ENCODE measurements around the gene GLI1. TPM values are rescaled to one million over a fixed set of nuclear protein-coding genes. Genes with fewer than 3 reads are reported as not detected.

Gene GLI1
- polyA plus RNA-seq, 10 donors, result 6.4 to 18.4 (median 10.7) TPM

DNA sequence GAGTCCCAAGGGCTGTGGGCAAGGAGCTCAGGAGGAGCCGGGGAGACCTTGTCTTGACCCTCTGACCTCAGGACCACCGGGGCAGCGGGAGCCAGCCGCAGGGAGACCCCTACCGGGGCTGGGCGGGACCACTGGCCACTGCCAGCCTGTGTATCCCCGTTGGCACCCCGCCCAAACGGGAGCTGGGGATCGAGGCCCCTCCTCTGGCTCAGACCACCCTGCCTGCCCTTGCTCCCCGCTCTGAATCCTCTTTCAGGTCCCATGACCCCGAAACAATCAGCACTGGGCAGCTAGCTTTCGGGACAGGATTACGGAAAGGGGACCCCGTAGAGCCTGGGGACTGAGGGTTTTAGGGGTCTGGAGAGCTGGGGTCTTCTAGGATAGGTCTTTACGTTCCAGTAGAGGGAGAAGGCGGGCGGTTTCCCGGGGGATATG is 1.3 kb downstream of the GLI1 start:
- peak in 1 of 3 donors; percentile 62 for DNase-seq

DNA sequence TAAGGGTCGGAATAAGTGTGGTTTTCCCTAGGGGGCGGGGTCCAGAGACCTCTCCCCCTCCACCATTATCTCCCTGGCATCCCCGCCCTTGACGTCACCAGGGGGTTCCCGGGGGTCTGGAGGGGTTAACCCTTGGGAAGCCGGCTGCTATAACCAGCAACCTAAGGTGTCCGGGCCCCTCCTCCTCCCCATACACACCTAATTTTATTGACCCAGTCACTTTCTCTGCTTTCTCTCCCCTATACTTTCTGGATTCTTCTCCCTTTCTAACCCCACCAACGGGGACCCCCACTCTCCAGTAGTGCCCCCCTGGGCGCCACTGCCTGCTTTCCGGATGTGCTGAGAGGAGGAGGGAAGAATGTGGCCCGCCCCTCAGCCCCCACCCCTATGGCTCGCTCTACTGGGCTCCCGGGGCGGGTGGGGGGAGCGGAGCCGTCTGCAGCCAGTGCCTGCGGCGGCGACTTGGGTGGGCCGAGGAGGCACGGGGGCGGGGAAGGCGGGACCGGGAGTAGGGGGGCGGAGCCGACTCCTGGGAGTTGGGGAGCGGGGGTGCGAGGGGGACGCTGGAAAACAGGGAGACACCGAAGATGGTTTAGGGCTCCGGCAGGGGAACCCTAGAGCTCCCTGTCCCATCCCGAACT is 1.8 kb downstream of the GLI1 start:
- DNase-seq, result peak; percentile 71 to 86 (median 75)

DNA sequence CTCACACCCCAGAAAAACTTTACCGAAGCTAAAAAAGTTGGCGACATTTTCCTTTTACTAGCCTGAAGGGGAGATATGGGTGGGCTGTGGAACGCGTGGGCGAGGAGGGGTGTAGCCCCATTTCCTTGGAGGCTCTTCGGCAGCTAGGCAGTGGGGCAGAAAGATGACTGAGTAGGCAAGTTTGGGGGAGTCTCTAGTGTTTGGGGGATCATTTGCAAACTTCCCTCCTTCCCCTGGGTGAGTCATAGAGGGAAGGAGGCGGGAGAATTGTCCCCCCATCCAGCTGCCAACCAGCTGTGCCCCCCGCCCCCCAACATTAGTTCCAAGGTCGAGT is 2.3 kb downstream of the GLI1 start:
- peak in 2 of 3 donors; percentile 40 to 55 for DNase-seq

DNA sequence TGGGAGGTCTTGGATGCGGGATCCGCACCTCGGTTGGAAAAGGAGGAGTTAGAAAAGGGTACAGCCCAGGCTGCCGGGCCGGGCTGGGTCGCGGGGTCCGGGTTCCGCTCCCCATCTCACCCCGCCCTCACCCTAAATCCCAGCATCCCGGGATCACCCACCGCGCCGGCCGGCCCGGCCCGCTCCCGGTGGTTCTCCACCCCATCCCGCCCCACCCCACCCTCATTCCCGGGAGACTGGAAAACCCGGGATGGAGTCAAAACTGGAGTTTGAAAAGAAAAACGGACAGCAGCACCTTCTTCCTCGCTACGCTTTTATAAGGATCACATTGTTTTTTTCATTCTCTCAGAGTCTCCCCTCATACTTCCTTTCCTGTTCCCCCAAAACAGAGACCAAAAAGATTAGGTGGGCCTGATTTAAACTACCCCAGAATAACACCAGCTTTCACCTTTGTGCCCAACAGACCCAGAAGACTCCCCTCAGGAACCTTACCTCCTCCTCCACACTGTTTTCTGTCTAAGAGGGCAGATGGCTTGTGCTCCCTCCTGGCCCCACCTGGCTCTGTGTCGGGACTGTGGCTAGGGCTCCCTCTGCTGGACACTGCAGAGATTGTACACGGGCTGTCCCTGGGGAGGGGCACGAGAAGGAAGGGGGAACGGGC is 2.8 kb downstream of the GLI1 start:
- DNase-seq, result peak; percentile 89 to 92 (median 90)

DNA sequence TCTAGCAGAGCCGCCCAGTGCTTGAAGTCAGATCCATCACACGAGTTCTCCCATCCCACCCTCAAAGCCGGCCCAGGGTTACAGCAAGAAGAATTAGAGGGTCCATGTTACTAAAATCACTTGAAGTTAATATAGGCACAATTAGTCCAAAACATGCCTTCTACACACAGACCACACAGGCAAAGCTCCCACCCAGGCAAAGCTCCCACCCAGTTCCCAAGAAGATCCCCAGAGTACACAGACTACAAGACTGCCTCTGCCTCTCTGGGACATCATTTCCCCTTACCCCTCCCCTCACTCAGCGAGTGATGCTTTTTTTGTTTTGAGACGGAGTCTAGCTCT is 3.3 kb downstream of the GLI1 start:
- no peak for DNase-seq

DNA sequence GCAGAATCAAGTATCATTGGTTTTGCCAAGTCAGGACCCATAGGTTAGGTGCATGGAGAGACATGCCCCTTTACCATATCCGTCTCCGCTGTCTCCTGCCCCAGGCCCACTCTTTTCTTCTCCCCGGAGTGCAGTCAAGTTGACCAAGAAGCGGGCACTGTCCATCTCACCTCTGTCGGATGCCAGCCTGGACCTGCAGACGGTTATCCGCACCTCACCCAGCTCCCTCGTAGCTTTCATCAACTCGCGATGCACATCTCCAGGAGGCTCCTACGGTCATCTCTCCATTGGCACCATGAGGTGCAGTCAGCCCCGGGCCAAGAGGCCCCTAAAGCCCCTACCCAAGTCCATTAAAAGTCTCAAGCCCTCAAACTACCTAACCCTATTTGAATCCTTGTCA is 5.0 kb downstream of the GLI1 start:
- DNase-seq, result no peak

DNA sequence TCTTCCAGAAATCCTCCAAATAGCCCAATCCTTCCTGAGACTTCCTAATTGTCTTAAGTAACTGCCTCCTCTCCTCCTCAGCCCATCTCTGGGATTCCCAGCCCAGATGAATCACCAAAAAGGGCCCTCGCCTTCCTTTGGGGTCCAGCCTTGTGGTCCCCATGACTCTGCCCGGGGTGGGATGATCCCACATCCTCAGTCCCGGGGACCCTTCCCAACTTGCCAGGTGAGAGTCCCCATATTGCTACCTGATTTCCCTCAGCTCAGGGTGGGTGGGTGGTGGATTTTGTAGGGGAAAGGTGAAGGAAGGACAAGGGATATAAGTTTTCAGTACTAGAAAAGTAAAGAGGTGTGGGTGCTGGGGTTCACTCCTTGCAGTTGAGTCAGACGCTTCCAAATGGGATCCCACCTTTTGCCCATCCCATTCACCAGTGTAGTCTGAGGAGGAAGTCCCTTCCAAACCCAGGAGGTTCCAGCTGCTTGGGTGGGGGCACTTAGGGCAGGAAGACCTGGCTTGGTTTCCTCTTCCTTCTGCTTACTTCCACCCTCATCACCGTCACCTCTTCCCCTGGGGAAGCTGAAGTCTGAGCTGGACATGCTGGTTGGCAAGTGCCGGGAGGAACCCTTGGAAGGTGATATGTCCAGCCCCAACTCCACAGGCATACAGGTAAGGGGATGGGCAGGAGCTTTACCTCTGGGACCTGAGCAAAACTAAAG is 5.6 kb downstream of the GLI1 start:
- no peak for DNase-seq

DNA sequence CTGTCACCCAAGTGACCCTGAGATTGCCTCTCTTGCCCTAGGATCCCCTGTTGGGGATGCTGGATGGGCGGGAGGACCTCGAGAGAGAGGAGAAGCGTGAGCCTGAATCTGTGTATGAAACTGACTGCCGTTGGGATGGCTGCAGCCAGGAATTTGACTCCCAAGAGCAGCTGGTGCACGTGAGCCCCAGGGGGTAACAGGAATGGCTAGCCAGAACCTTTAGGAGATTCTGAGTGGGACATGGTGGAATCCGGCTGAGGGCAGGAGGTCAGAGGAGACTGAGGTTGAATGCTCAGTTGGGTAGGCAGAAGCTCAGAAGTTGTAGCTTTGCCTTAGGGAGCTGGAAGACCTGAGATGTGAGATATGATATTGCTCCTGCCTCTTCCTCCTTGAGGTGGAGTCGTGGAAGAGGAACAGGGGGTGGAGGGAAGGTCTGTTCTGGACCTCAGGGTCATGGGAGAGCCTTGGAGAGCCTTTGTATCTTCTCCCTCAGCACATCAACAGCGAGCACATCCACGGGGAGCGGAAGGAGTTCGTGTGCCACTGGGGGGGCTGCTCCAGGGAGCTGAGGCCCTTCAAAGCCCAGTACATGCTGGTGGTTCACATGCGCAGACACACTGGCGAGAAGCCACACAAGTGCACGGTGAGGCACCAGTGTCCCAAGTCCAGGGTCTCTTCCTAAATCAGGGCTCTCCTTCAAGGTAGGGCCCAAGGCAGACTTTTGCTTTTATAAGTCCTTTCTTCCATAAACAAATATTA is 6.3 kb downstream of the GLI1 start:
- DNase-seq, result no peak

DNA sequence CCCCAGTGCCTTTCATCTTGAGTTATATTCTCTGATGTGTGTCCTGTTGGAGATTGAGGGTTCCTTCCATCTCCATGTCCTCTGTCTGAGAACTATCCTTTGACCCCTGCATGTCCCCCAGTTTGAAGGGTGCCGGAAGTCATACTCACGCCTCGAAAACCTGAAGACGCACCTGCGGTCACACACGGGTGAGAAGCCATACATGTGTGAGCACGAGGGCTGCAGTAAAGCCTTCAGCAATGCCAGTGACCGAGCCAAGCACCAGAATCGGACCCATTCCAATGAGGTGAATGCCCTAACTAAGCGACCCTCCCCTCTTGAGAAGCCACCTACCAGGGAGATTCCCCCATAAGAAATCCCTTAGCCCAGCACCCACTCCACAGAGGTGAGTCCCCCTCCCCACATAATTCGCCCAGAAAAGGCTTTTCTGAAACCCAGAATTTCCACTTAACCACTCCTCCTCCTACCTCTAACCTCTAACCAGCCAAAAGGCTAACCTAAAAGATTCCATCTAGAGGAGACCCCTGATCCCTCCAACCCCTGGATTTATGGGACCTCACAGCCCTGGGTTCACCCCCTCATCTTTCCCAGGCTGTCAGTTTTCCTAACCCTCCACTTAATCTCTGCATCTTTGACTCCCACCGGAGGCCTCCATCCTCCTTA is 7.8 kb downstream of the GLI1 start:
- no peak for DNase-seq

DNA sequence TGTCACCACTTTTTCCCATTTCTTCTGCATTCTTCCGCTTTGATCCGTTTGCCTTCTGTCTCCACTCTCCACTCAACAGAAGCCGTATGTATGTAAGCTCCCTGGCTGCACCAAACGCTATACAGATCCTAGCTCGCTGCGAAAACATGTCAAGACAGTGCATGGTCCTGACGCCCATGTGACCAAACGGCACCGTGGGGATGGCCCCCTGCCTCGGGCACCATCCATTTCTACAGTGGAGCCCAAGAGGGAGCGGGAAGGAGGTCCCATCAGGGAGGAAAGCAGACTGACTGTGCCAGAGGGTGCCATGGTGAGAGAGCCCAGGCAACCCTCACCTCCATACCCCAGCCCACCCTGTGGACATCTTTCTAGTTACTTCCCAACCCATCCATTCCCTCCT is 8.3 kb downstream of the GLI1 start:
- DNase-seq, result no peak

DNA sequence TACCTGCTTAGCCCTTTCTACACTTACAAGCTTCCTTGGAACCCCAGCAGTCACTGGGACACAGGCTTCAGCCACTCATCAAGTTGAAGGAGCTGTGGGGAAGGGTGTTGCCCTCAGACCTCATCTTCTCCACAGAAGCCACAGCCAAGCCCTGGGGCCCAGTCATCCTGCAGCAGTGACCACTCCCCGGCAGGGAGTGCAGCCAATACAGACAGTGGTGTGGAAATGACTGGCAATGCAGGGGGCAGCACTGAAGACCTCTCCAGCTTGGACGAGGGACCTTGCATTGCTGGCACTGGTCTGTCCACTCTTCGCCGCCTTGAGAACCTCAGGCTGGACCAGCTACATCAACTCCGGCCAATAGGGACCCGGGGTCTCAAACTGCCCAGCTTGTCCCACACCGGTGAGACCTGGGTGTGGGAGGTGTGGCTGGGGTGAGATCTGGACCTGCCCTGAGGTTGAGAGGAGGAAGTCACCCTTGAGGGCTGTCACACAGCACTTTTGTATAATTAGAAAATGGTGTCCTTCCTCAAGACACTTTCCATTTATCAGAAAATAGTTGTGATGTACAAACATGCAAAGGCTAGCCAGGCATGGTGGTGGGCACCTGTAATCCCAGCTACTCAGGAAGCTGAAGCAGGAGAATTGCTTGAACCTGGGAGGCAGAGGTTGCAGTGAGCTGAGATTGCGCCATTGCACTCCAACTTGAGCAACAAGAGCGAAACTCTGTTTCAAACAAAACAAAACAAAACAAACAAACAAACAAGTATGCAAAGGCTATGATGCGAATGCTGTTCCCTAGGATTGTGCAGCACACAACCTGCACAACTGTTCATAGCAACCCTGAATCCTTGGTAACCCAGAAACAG is 9.9 kb downstream of the GLI1 start:
- DNase-seq, result no peak

DNA sequence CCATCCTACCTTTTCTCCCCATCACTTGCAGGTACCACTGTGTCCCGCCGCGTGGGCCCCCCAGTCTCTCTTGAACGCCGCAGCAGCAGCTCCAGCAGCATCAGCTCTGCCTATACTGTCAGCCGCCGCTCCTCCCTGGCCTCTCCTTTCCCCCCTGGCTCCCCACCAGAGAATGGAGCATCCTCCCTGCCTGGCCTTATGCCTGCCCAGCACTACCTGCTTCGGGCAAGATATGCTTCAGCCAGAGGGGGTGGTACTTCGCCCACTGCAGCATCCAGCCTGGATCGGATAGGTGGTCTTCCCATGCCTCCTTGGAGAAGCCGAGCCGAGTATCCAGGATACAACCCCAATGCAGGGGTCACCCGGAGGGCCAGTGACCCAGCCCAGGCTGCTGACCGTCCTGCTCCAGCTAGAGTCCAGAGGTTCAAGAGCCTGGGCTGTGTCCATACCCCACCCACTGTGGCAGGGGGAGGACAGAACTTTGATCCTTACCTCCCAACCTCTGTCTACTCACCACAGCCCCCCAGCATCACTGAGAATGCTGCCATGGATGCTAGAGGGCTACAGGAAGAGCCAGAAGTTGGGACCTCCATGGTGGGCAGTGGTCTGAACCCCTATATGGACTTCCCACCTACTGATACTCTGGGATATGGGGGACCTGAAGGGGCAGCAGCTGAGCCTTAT is 10.8 kb downstream of the GLI1 start:
- DNase-seq, result no peak

DNA sequence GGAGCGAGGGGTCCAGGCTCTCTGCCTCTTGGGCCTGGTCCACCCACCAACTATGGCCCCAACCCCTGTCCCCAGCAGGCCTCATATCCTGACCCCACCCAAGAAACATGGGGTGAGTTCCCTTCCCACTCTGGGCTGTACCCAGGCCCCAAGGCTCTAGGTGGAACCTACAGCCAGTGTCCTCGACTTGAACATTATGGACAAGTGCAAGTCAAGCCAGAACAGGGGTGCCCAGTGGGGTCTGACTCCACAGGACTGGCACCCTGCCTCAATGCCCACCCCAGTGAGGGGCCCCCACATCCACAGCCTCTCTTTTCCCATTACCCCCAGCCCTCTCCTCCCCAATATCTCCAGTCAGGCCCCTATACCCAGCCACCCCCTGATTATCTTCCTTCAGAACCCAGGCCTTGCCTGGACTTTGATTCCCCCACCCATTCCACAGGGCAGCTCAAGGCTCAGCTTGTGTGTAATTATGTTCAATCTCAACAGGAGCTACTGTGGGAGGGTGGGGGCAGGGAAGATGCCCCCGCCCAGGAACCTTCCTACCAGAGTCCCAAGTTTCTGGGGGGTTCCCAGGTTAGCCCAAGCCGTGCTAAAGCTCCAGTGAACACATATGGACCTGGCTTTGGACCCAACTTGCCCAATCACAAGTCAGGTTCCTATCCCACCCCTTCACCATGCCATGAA is 11.5 kb downstream of the GLI1 start:
- no peak for DNase-seq

DNA sequence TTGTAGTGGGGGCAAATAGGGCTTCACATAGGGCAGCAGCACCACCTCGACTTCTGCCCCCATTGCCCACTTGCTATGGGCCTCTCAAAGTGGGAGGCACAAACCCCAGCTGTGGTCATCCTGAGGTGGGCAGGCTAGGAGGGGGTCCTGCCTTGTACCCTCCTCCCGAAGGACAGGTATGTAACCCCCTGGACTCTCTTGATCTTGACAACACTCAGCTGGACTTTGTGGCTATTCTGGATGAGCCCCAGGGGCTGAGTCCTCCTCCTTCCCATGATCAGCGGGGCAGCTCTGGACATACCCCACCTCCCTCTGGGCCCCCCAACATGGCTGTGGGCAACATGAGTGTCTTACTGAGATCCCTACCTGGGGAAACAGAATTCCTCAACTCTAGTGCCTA is 12.1 kb downstream of the GLI1 start:
- DNase-seq, result no peak

DNA sequence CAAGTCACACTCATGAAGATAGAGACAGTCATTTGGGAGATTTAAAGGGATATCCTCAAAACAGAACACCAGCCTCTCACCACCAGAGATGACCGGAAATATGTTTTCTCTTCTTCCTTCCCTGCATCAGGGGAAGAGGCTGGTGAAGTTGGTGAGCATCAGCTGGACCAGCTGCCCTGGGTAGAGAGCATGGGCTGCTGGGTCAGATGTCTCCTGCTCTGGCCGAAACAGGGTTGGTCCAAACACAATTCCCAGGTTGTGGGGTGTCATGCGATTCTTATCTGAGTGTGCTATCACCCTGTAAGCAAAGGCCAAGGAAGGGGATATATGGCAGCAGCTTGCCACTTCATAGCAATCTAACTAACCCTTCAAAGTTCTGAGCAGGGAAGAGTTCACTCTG is 12.8 kb downstream of the GLI1 start:
- DNase-seq, result no peak

DNA sequence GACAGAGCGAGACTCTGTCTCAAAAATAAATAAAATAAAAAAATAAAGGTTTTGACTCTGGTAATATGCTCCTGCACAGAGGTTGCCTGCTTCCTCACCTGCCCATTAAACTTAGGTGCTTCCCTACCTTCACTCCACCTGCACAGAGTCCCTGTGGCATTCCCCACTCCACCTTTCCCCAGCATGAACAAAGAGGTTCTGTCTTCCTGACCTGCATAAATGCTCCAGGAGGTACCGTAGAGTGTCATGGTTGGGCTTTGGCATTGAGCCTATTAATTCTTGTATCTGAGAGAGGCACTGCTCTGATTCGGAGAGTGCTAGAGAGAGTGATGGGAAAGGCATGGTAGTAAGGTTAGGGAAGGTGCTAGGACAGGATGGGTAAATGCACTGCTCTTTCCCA is 13.8 kb downstream of the GLI1 start:
- no peak for DNase-seq

DNA sequence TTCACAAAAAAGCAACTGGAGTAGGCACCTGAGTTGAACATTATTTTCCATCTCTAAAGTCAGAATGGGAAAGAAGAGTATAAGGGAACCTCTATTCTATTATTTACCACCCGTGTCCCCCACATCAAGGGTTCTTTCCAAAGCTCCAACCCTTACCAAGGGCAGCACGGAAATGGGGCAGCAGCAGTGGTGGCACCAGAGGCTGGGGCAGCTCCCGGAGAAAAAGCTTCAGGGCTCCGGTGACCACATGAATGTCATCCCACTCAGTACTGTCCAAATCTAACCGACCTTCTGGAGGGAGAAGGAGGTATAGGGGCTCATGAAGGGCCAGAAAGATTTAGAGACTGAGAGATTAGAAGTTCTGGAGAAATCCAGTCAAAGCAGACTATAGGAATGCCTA is 14.3 kb downstream of the GLI1 start:
- no peak for DNase-seq

DNA sequence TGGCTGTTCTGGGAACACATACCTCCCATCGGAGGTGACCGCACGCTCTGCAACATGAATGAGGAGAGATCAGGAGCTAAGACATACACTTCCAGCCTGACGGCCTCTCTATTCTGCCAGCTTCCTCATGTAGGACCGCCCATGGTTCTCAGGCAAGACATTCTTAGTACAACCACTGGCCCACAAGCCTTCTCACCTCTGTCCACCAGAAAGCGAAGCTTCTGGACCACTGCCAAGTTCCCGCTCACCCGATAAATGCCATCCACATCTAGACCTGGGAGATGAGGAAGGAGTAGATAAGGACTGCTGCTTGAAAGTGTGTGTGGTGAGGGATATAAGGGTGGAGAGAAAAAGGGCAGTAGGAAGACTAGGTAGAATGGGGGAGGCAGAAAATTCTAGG is 14.8 kb downstream of the GLI1 start:
- no peak for DNase-seq

DNA sequence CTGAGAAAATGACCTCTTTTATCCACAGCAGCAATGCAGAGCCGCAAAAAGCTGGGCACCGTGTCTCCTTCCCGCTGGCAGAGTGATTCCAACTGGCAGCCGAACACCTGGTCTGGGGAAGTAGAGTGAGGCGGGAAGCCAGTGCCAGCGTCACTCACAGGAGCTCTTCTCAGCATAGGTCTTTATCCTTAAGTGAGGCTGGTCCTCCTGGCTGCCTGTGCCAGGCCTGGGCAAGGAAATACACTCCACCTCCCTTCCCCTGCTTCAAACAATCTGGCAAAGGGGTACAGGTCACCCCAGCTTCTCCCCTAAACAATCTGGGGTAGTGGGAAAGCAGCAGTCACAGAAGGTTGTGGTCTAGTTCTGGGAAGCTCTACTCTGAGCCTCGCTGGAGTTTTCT is 15.3 kb downstream of the GLI1 start:
- DNase-seq, result no peak

Data from muscle of back (tissue), 11 donors.